ENCODE results near the gene TRIM41.
A peak's percentile ranks its signal among the peaks of the same experiment; 100 is the strongest.

Gene TRIM41

DNA sequence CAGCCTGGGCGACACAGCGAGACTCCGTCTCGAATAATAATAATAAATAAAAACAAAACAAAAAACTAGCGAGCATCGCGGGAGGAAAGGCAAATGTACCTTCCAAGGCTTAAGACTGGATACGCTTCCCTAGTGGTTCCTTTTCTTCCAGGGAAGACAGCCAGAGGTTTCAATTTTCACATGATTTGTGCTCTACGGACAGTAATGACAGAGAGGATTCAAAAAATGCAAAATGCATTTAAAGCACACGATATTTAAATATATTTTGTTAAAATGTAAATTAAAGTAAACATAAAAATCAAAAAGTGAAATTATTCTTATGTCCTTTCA, 4.3 kb upstream of the TRIM41 start:
- Histone ChIP-seq H3K9me2 (ENCODE audit: low read depth, low read length) (no peaks in the 10 kb centered on the region), H3K4me1 (ENCODE audit: insufficient read depth, low read length, severe bottlenecking) (peaks cover 37% of the 10 kb centered on the region), H2AFZ (ENCODE audit: low read length) (0 out of 2 replicates have a peak overlapping the region, but pooled peaks have one; percentile 72), H3K27ac (ENCODE audit: low read depth, low read length, poor library complexity, severe bottlenecking) (peak overlapping the region; percentile 68), H3K27me3 (ENCODE audit: insufficient read depth, low read length) (no peaks in the 10 kb centered on the region), H3K36me3 (ENCODE audit: insufficient read depth, low read length) (no peaks in the 10 kb centered on the region), H4K20me1 (ENCODE audit: insufficient read depth, low read length) (no peaks in the 10 kb centered on the region), H3K79me2 (ENCODE audit: insufficient read depth, low read length) (no peaks in the 10 kb centered on the region), H3K9ac (ENCODE audit: low read length) (peak overlapping the region; percentile 9; the same call in 1 of the 2 replicates), H3K4me3 (ENCODE audit: low read depth, low read length, poor library complexity, severe bottlenecking) (peak overlapping the region; percentile 64), H3K4me2 (ENCODE audit: low read length) (peak overlapping the region; percentile 85), H3K9me3 (ENCODE audit: low read length) (no peaks in the 10 kb centered on the region), H3F3A (ENCODE audit: insufficient read depth, low read length) (0 out of 2 replicates have a peak, but pooled peaks cover 12% of the 10 kb centered on the region)
- TF ChIP-seq EZH2 (IDR thresholded peaks at IDR 0.05; ENCODE audit: borderline replicate concordance, low read length): no peak

- Histone ChIP-seq H3K4me3 (ENCODE audit: low read depth, low read length, poor library complexity, severe bottlenecking) (no peak overlapping the region), H3K9me2 (ENCODE audit: low read depth, low read length) (no peaks in the 10 kb centered on the region), H3K9ac (ENCODE audit: low read length) (no peak overlapping the region)
Measured at GRCh38 chr5:181219262-181220177, 3.6 kb upstream of the TRIM41 start.

GRCh38 chr5:181220178-181220515, 2.9 kb upstream of the TRIM41 start:
- Histone ChIP-seq H2AFZ (ENCODE audit: low read length) (no peak overlapping the region), H3K79me2 (ENCODE audit: insufficient read depth, low read length) (no peaks in the 10 kb centered on the region), H3K36me3 (ENCODE audit: insufficient read depth, low read length) (peaks cover 2% of the 10 kb centered on the region; the same call in 1 of the 2 replicates), H3K9me3 (ENCODE audit: low read length) (no peaks in the 10 kb centered on the region), H3K4me3 (ENCODE audit: low read depth, low read length, poor library complexity, severe bottlenecking) (no peak overlapping the region), H4K20me1 (ENCODE audit: insufficient read depth, low read length) (no peaks in the 10 kb centered on the region), H3K4me2 (ENCODE audit: low read length) (no peak overlapping the region), H3K9ac (ENCODE audit: low read length) (no peak overlapping the region), H3K27me3 (ENCODE audit: insufficient read depth, low read length) (no peaks in the 10 kb centered on the region), H3K4me1 (ENCODE audit: insufficient read depth, low read length, severe bottlenecking) (peaks cover 49% of the 10 kb centered on the region), H3K27ac (ENCODE audit: low read depth, low read length, poor library complexity, severe bottlenecking) (no peak overlapping the region), H3F3A (ENCODE audit: insufficient read depth, low read length) (0 out of 2 replicates have a peak, but pooled peaks cover 12% of the 10 kb centered on the region), H3K9me2 (ENCODE audit: low read depth, low read length) (no peaks in the 10 kb centered on the region)
- no peak for TF ChIP-seq EZH2 (IDR thresholded peaks at IDR 0.05; ENCODE audit: borderline replicate concordance, low read length)
- TF ChIP-seq, protein P1, sequence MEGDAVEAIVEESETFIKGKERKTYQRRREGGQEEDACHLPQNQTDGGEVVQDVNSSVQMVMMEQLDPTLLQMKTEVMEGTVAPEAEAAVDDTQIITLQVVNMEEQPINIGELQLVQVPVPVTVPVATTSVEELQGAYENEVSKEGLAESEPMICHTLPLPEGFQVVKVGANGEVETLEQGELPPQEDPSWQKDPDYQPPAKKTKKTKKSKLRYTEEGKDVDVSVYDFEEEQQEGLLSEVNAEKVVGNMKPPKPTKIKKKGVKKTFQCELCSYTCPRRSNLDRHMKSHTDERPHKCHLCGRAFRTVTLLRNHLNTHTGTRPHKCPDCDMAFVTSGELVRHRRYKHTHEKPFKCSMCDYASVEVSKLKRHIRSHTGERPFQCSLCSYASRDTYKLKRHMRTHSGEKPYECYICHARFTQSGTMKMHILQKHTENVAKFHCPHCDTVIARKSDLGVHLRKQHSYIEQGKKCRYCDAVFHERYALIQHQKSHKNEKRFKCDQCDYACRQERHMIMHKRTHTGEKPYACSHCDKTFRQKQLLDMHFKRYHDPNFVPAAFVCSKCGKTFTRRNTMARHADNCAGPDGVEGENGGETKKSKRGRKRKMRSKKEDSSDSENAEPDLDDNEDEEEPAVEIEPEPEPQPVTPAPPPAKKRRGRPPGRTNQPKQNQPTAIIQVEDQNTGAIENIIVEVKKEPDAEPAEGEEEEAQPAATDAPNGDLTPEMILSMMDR (IDR thresholded peaks at IDR 0.05; ENCODE audit: low read length): no peak

More at GRCh38 chr5:181219262-181220177, 3.6 kb upstream of the TRIM41 start:
- H3K79me2 ChIP-seq (ENCODE audit: insufficient read depth, low read length): no peaks in the 10 kb centered on the region
- no peak overlapping the region for H2AFZ ChIP-seq (ENCODE audit: low read length)
- no peak overlapping the region for H3K27ac ChIP-seq (ENCODE audit: low read depth, low read length, poor library complexity, severe bottlenecking)
- no peaks in the 10 kb centered on the region for H3K36me3 ChIP-seq (ENCODE audit: insufficient read depth, low read length)
- no peaks in the 10 kb centered on the region for H4K20me1 ChIP-seq (ENCODE audit: insufficient read depth, low read length)
- no peak for TF ChIP-seq EZH2 (IDR thresholded peaks at IDR 0.05; ENCODE audit: borderline replicate concordance, low read length)
- TF ChIP-seq, protein P1 (IDR thresholded peaks at IDR 0.05; ENCODE audit: low read length): no peak
- H3K4me1 ChIP-seq (ENCODE audit: insufficient read depth, low read length, severe bottlenecking): peaks cover 43% of the 10 kb centered on the region
- no peak overlapping the region for H3K4me2 ChIP-seq (ENCODE audit: low read length)
- no peaks in the 10 kb centered on the region for H3K27me3 ChIP-seq (ENCODE audit: insufficient read depth, low read length)
- H3F3A ChIP-seq (ENCODE audit: insufficient read depth, low read length): 0 out of 2 replicates have a peak, but pooled peaks cover 12% of the 10 kb centered on the region
- H3K9me3 ChIP-seq (ENCODE audit: low read length): no peaks in the 10 kb centered on the region

All from OCI-LY1 (cell line).